EL (cell line): Measurements from ENCODE around the gene TMEM150A.
"Not testable (repeated sequence)": the region's sequence is repeated elsewhere in the genome, so short reads cannot be mapped to it uniquely, and the experiment has no call there.

ENCODE experiments used
- DNase-seq: peaks from one replicate; pipeline ENCODE4 v3.0.0-alpha.2; 2016

TMEM150A gene

GRCh38 chr2:85593023-85593422 is 9.5 kb downstream of the TMEM150A start:
- DNase-seq: no peak

GRCh38 chr2:85592299-85592698 is 10.2 kb downstream of the TMEM150A start:
- not testable (repeated sequence) for DNase-seq

GRCh38 chr2:85591563-85591962 is 10.9 kb downstream of the TMEM150A start:
- no peak for DNase-seq

GRCh38 chr2:85590950-85591349 is 11.5 kb downstream of the TMEM150A start:
- no peak for DNase-seq

- peak; percentile 85 for DNase-seq
These were observed 12.3 kb downstream of the TMEM150A start for GRCh38 chr2:85589982-85590791.

GRCh38 chr2:85589181-85589580 is 13.3 kb downstream of the TMEM150A start:
- DNase-seq: no peak

GRCh38 chr2:85588645-85589044 is 13.9 kb downstream of the TMEM150A start:
- no peak for DNase-seq

- no peak for DNase-seq
These were observed 14.3 kb downstream of the TMEM150A start for GRCh38 chr2:85588236-85588635.

GRCh38 chr2:85585781-85586105 is 16.8 kb downstream of the TMEM150A start:
- peak; percentile 69 for DNase-seq

- peak; percentile 82 for DNase-seq
These were observed 17.4 kb downstream of the TMEM150A start for GRCh38 chr2:85584857-85585780.

- DNase-seq: peak; percentile 50
These were observed 18.1 kb downstream of the TMEM150A start, which contains the start of gene VAMP5 for GRCh38 chr2:85584354-85584856. VAMP5 (plus strand) TSS chr2:85584431; CDS start chr2:85584491, 60 bp downstream.

GRCh38 chr2:85583667-85584353 is 18.7 kb downstream of the TMEM150A start:
- DNase-seq: no peak

- DNase-seq: no peak
These were observed 20.0 kb downstream of the TMEM150A start for GRCh38 chr2:85582492-85582891.

- DNase-seq: no peak
These were observed 22.3 kb downstream of the TMEM150A start for GRCh38 chr2:85580206-85580605.

- no peak for DNase-seq
These were observed 23.1 kb downstream of the TMEM150A start for GRCh38 chr2:85579266-85579935.

- DNase-seq: no peak
These were observed 24.0 kb downstream of the TMEM150A start for GRCh38 chr2:85578243-85579180.

GRCh38 chr2:85577386-85578242 is 24.9 kb downstream of the TMEM150A start, which contains the start of gene VAMP8:
VAMP8 (plus strand) TSS chr2:85577586; CDS start chr2:85577647, 61 bp downstream.
- DNase-seq: no peak

- DNase-seq: no peak
These were observed 25.5 kb downstream of the TMEM150A start for GRCh38 chr2:85577063-85577385.

- no peak for DNase-seq
These were observed 26.8 kb downstream of the TMEM150A start for GRCh38 chr2:85575739-85576138.

- no peak for DNase-seq
These were observed 36.2 kb downstream of the TMEM150A start for GRCh38 chr2:85566265-85566664.
